SK-N-MC (cell line): ENCODE results near the gene ISG20.

Experiments used
- DNase-seq: peaks from one replicate; pipeline ENCODE4 v3.0.0-alpha.2; 2011; ENCODE audit warnings: low read depth, low spot score
- H3K27ac ChIP-seq: fragments of 200-600 bp; sonication (generic); 2 replicates; pipeline ENCODE4 v1.5.1; 2016; ENCODE audit warnings: mixed run types
- H3K36me3 ChIP-seq: fragments of 200-600 bp; sonication (generic); 2 replicates; pipeline ENCODE4 v1.6.1; 2017; ENCODE audit warnings: antibody characterized with exemption, low read length, mixed read lengths; ENCODE audit not compliant: insufficient read depth
- H3K4me3 ChIP-seq: fragments of 200-600 bp; sonication (generic); 2 replicates; pipeline ENCODE4 v1.5.1; 2016
- H3K9ac ChIP-seq: fragments of 200-600 bp; sonication (generic); 2 replicates; pipeline ENCODE4 v1.8.0; 2017; ENCODE audit warnings: mixed run types, mixed read lengths; ENCODE audit not compliant: insufficient read length
- H3K9me3 ChIP-seq: fragments of 200-600 bp; sonication (generic); 2 replicates; pipeline ENCODE4 v1.6.1; 2017; ENCODE audit warnings: low read depth, mild to moderate bottlenecking, antibody characterized with exemption, low read length, moderate library complexity, mixed read lengths
- EZH2 ChIP-seq: fragments of 200-600 bp; sonication (generic); IDR thresholded peaks from one replicate; pipeline ENCODE4 v1.6.1; 2017; ENCODE audit warnings: antibody characterized with exemption
- FOXP2 ChIP-seq: optimal IDR thresholded peaks from 2 replicates; pipeline ENCODE3; 2011; ENCODE audit warnings: mild to moderate bottlenecking, moderate library complexity; ENCODE audit not compliant: insufficient read depth; ENCODE audit errors: extremely low read length, control extremely low read depth
- POLR2AphosphoS5 ChIP-seq: IDR thresholded peaks from 2 replicates; pipeline ENCODE4 v1.6.1; 2012; ENCODE audit warnings: mild to moderate bottlenecking, low read depth, low read length, borderline replicate concordance

The ISG20 gene

GRCh38 chr15:88653200-88654064 lies 14.6 kb downstream of the ISG20 start:
- Histone ChIP-seq H3K27ac (no peak overlapping the region), H3K9me3 (no peaks in the 10 kb centered on the region), H3K4me3 (no peak overlapping the region), H3K9ac (no peak overlapping the region), H3K36me3 (no peaks in the 10 kb centered on the region)
- no peak for DNase-seq
- TF ChIP-seq FOXP2 = no peak
- no peak for TF ChIP-seq POLR2AphosphoS5
- TF ChIP-seq EZH2 = no peak

DNA sequence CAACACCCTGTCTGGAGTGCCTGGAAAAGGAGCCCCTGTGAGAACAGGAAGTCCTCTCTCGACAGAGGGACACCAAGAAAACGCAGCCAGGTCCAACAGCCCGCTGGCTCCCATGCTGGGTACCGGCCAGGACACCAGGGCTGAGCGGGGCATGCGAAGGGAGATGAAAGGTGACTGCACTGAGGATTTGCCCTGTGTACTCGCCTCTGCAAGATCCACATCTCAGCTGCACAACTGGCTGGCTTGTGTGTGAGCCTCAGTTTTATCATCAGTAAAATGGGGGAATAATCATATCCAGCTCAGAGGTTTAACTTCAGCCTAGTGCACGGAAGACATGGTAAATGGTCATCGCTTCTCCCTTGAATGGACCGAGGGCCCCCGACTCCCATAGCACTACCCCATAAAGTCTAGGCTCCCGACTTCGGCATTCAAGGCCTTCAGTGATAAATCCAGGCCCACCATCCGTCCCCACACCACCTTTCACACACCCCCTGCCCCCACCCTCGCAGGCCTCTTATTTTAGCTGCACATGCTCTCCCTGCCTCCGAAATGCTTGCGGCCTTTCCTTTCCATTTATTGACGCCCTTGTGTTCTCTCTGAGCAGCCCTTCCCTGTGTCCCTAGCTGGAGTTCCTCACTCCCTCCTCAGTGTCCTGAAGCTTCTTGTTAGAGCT lies 15.8 kb downstream of the ISG20 start:
- H3K27ac ChIP-seq = no peak overlapping the region
- no peaks in the 10 kb centered on the region for H3K36me3 ChIP-seq
- H3K9ac ChIP-seq = no peak overlapping the region
- no peaks in the 10 kb centered on the region for H3K9me3 ChIP-seq
- no peak for DNase-seq
- TF ChIP-seq POLR2AphosphoS5 (no peak), FOXP2 (no peak), EZH2 (no peak)
- no peak overlapping the region for H3K4me3 ChIP-seq

- no peak overlapping the region for H3K4me3 ChIP-seq
- H3K9ac ChIP-seq = no peak overlapping the region
- H3K9me3 ChIP-seq = no peaks in the 10 kb centered on the region
- H3K36me3 ChIP-seq = no peaks in the 10 kb centered on the region
- DNase-seq = no peak
- TF ChIP-seq POLR2AphosphoS5 = no peak
- TF ChIP-seq EZH2 = no peak
- TF ChIP-seq FOXP2 = no peak
- H3K27ac ChIP-seq = no peak overlapping the region
These were observed 16.3 kb downstream of the ISG20 start for GRCh38 chr15:88655103-88655553.

DNA sequence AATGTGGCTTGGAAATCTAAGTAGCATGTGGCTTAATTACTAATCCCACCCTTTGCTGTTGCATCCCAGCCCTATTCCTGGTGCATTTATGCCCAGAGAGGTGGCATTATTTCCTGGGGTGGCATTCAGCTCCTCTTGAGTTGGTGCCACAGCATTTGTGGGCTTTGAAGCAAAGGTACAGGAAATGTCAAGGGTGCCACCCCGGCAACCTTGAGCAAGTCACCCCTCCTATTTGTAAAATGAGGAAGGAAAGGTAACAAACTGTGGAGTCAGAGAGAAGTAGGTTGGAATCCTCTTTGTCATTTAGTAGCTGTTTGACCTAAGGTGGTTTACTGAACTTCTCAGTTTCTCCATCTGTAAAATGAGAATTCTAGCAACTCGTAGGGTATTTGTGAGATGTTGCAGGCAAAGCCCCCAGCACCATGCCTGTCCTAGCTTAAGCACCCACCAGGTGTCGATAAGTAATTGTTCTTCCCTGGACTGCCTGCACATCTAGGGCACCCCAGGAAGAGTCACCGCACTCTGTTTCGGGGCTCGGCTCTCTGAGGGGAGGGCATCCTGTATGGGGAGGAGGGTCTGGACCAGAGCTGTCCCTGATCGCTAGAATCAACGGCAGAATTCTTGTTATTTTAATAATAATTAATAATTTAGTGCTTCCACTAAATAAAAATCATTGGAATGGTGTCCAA lies 17.1 kb downstream of the ISG20 start:
- no peak overlapping the region for H3K4me3 ChIP-seq
- no peak overlapping the region for H3K9ac ChIP-seq
- no peak for DNase-seq
- no peak overlapping the region for H3K27ac ChIP-seq
- H3K36me3 ChIP-seq = no peaks in the 10 kb centered on the region
- H3K9me3 ChIP-seq = no peaks in the 10 kb centered on the region
- TF ChIP-seq EZH2 = no peak
- no peak for TF ChIP-seq FOXP2
- no peak for TF ChIP-seq POLR2AphosphoS5

GRCh38 chr15:88656760-88657221 lies 18.0 kb downstream of the ISG20 start:
- no peak for DNase-seq
- no peaks in the 10 kb centered on the region for H3K36me3 ChIP-seq
- no peak overlapping the region for H3K4me3 ChIP-seq
- H3K9ac ChIP-seq = no peak overlapping the region
- no peaks in the 10 kb centered on the region for H3K9me3 ChIP-seq
- TF ChIP-seq POLR2AphosphoS5 (no peak), EZH2 (no peak), FOXP2 (no peak)
- no peak overlapping the region for H3K27ac ChIP-seq

GRCh38 chr15:88657326-88658069 lies 18.7 kb downstream of the ISG20 start:
- TF ChIP-seq FOXP2 (no peak), POLR2AphosphoS5 (no peak), EZH2 (no peak)
- H3K9me3 ChIP-seq = no peaks in the 10 kb centered on the region
- no peak overlapping the region for H3K9ac ChIP-seq
- DNase-seq = no peak
- H3K36me3 ChIP-seq = no peaks in the 10 kb centered on the region
- H3K4me3 ChIP-seq = no peak overlapping the region
- no peak overlapping the region for H3K27ac ChIP-seq

GRCh38 chr15:88658070-88658965 lies 19.5 kb downstream of the ISG20 start:
- no peak for DNase-seq
- no peaks in the 10 kb centered on the region for H3K9me3 ChIP-seq
- TF ChIP-seq EZH2 (no peak), FOXP2 (no peak), POLR2AphosphoS5 (no peak)
- no peak overlapping the region for H3K9ac ChIP-seq
- no peaks in the 10 kb centered on the region for H3K36me3 ChIP-seq
- H3K4me3 ChIP-seq = no peak overlapping the region
- H3K27ac ChIP-seq = no peak overlapping the region
